T-helper 17 cell (primary cell): ENCODE measurements around the gene LIFR. TPM values are rescaled to one million over a fixed set of nuclear protein-coding genes. Genes with fewer than 3 reads are reported as not detected.

Source experiments
- ATAC-seq: fragments of 150-1000 bp; cut with Tn5 transposase; 2 replicates; pipeline ENCODE4 v1.10.0; 2021; ENCODE audit warnings: mild to moderate bottlenecking, moderate library complexity
- DNase-seq, 3 donors: peaks; one replicate each; pipeline versions ENCODE4 v3.0.0 to v3.0.0-alpha.2; 2020 to 2021
- H3K9me3 ChIP-seq: one replicate; pipeline ENCODE4 v1.7.0; 2013; ENCODE audit warnings: low read length, mild to moderate bottlenecking; ENCODE audit not compliant: control insufficient read depth, poor library complexity, severe bottlenecking
- H3K27ac Mint-ChIP-seq: one replicate; pipeline ENCODE4 v1.8.0; 2022; ENCODE audit warnings: mild to moderate bottlenecking, moderate library complexity, mixed read lengths
- H3K27me3 Mint-ChIP-seq: one replicate; pipeline ENCODE4 v1.8.0; 2022; ENCODE audit warnings: mixed read lengths
- H3K36me3 Mint-ChIP-seq: one replicate; pipeline ENCODE4 v1.8.0; 2022; ENCODE audit warnings: low read depth, mixed read lengths
- H3K4me1 Mint-ChIP-seq: one replicate; pipeline ENCODE4 v1.8.0; 2022; ENCODE audit warnings: mild to moderate bottlenecking, mixed read lengths
- H3K4me3 Mint-ChIP-seq: one replicate; pipeline ENCODE4 v1.8.0; 2022; ENCODE audit warnings: mild to moderate bottlenecking, moderate library complexity, mixed read lengths
- total RNA-seq, 4 donors: library from RNA in 2 of 4; stranded (reverse) in 2 of 4; gene quantifications; one replicate each; pipeline ENCODE4 v1.2.3 and lab custom pipeline; 2022 to 2026

Gene LIFR
- total RNA-seq, 2 donors from 2014 or later, result 0.27 TPM; not detected in 1

DNA sequence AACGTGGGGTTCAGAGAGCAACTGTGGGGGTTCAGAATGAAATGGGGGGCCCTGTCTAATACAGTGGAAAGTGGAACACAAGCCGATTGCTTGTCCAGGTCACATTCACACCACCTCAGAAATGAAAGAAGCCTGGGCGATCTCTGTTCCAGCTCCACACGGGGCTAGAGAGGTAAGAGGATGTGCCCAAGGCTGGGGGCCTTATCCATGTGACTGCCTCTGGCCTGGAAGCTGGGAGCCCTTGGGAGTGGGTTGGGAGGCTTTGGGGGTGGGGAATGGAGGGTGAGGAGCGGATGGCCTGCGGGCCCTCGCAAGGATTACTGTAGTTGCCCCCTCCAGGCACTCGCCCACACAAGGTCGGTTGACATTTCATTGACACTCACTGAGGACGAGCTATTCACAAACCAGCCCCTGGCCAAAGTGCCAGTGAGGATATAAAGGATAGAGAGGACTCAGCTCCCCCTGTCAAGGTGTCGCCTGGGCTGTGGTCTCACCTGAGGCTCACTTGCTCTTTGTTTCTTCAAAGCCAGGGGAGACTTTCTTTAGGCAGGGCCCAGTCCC, 86.7 kb downstream of the LIFR start:
- H3K27ac Mint-ChIP-seq, result no peak overlapping the region
- H3K4me3 Mint-ChIP-seq, result no peak overlapping the region

DNA sequence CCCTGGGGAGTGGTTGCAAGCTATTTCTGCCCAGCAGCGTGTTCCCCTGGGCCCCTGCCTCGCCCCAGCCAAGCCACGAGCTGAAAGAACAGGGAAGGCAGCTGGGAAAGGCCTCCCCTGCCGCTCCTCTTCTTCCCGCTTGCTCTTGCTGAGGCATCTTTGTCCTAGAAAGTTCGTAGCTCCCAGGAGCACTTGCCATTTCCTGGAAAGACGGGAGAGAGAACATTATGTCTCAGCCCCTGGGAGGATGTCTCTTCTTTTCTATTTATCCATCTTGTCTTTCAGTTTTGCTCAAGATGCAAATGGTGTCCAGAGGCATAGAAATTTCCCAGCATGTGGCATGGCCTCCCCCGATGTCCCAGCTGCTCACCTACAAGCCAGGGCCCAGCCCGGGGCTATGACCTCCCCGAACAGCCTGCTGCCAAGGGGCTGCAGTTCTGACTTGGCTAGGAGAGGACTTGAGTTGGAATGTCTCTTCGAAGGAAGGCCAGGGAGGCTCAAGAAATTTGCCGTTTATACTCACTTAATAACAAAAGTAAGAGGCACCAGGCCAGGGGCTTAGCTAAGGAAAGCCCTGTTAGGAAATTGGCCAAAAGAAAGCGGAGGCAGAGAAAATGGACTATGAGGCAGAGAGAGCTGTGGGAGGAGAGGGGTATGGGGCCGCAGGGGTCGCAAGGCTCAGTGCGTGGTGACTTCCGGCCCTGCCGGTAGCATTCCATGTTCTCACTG, 87.3 kb downstream of the LIFR start:
- H3K4me1 Mint-ChIP-seq, result no peaks in the 10 kb centered on the region
- H3K9me3 ChIP-seq, result no peaks in the 10 kb centered on the region
- no peak overlapping the region for H3K27ac Mint-ChIP-seq
- DNase-seq (no peak), ATAC-seq (no peak)
- peaks cover 32% of the 10 kb centered on the region for H3K27me3 Mint-ChIP-seq
- no peak overlapping the region for H3K4me3 Mint-ChIP-seq
- H3K36me3 Mint-ChIP-seq, result no peaks in the 10 kb centered on the region

More for the DNA sequence above, 86.7 kb downstream of the LIFR start:
- H3K27me3 Mint-ChIP-seq, result peaks cover 35% of the 10 kb centered on the region
- no peak for ATAC-seq
- DNase-seq, result no peak
- no peaks in the 10 kb centered on the region for H3K4me1 Mint-ChIP-seq
- H3K9me3 ChIP-seq, result no peaks in the 10 kb centered on the region
- no peaks in the 10 kb centered on the region for H3K36me3 Mint-ChIP-seq

DNA sequence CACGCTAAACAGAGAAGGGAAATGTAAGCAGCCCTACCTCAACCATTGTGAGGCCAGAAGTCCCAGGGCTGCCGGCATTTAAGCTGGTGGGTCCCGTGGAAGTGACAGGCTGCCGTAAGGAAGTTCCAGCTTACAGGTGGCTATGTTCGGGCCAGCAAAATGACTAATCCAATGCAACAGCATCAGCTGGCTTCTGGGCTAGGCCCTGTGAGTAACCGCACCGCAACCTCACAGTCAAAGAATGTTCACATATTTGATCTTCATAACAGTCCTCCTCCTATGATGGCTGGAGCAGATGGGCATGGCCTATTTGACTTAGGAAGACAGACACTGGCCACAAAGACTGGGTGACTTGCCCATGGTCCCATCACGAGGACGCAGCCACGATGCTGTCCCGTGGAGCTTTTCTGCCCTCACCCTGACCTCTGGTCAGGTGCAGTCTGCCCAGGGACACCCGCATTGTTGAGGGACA, 88.2 kb downstream of the LIFR start:
- Mint-ChIP-seq H3K36me3 (no peaks in the 10 kb centered on the region), H3K27me3 (peaks cover 27% of the 10 kb centered on the region), H3K4me3 (no peak overlapping the region), H3K27ac (no peak overlapping the region), H3K4me1 (no peaks in the 10 kb centered on the region)
- H3K9me3 ChIP-seq, result no peaks in the 10 kb centered on the region
- DNase-seq (no peak), ATAC-seq (no peak)

DNA sequence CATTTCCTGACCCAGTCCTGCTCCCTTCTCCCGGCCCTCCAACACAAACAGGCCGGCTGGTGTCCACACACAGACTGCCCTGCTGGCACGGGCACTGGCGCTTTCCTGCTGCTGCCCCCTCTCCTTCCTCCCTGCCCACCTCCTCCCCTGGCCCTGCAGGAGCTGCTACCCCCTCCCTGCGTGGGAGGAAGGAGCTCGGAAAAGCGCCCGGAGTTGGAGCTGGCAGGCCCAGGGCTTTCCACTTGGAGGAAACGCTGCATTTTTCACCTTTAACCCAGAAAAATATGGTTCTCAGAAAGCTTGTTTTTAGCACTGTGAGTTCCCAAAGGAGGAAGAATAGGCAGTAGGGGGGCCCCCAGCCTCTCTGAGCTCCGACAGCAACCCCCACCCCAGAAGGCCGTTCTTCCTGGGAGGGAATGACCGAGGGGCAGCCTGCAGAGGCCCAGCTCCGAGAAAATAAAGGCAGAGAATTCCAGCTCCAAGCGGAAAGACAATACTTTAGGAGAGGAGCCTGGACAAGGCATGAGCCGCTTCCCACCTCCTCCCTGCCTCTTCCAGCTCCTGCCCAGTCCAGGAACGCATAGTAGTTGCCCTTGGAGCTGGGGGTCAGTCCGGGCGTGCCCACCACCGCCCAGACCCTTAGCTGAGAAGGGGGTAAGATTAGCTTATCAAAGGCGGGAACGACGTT, 88.9 kb downstream of the LIFR start:
- Mint-ChIP-seq H3K4me1 (no peaks in the 10 kb centered on the region), H3K27me3 (peaks cover 30% of the 10 kb centered on the region)

DNA sequence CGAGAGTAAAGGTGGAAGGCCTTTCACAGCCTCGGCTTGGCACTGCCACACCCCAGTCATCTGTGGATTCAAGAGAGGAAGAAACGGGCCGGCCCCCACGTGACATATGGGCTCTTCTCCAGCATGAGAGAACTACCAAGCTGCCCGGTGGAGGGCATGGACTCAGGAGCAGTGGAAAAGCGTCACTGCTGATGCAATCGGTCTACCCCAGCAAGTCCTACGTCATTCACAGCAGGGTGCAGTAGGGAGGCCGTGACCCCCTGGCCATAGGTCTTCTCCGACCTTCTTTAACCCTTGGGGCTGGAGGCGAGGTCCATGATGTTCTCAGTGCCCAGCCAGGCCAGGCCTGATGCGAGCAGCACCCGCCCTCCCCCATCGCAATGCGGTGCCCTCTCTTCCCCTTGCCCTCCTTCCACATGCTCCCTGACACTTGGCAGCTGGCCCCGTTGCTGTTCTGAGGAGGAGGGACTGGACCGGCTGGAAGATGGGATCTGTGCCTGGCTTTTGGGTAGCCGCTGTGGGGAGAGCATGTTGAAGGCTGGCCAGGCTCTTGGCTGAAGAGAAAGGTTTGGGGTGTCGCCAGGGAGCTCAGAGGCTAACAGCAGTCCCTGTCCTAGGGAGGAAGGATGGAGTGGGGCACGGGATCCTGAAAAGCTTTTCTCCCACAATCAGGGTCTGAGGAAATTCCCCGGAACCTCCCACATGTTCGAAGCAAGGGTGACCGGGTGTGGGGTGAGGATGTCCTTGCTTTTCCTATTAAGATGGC, 89.8 kb downstream of the LIFR start:
- Mint-ChIP-seq H3K27ac (no peak overlapping the region), H3K4me3 (no peak overlapping the region), H3K27me3 (peaks cover 27% of the 10 kb centered on the region), H3K36me3 (peaks cover 2% of the 10 kb centered on the region), H3K4me1 (no peaks in the 10 kb centered on the region)
- no peaks in the 10 kb centered on the region for H3K9me3 ChIP-seq
- ATAC-seq, result no peak
- no peak for DNase-seq

More for the DNA sequence above, 88.9 kb downstream of the LIFR start:
- no peaks in the 10 kb centered on the region for H3K9me3 ChIP-seq
- Mint-ChIP-seq H3K27ac (no peak overlapping the region), H3K4me3 (no peak overlapping the region), H3K36me3 (no peaks in the 10 kb centered on the region)
- DNase-seq, result no peak
- no peak for ATAC-seq

DNA sequence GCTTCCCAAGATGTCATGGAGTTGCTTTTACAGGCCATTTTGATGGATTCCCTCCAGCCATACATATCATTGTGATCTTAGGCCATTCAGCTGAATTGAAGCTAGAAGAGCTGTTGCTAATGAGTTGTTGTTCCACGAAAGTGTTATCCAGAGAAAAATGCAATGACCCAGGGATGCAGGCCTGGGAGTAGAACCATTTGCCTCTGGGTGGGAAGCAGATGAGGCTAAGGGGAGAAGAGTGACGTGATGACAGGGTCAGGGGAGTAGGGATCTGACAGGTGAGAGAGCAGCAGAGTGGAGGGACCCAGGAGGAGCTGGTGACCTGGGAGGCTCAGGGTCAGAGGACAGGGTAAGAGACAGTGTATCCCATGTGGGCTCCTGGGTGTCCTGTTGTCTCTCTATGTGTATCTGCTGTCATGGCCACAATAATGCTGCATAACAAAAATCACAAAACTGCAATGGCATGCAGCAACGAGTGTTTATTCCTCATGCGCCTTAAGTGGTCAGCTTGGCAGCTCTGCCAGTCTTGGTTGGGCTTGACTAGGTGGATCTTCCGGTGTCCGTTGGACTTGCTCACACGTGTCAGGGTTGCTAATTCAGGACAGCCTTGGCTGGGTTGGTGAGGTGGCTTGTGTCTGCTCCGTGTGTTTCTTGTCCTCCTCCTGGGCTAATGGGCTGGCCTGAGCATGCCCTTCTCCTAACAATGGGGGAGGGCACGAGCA, 90.6 kb downstream of the LIFR start:
- no peaks in the 10 kb centered on the region for H3K9me3 ChIP-seq
- H3K27me3 Mint-ChIP-seq, result peaks cover 25% of the 10 kb centered on the region

DNA sequence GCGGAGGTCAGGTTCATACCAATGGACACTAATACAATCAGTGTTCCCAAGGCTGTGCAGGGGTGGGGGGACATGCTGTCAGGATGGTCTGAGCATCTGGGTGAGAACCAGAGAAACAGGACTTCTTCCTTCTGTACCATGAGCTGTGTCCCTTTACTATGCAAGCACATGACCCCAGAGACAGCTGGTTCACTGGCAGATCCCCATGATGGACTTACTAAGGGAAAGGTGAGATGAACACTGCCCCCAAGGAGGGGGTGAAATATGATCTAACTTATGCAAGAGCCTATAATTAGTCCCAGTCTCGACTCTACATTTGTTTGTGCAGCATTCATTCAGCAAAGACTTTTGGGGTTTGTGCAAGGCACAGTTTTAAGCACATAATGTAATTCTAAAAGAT, 91.4 kb downstream of the LIFR start:
- no peak overlapping the region for H3K27ac Mint-ChIP-seq
- DNase-seq (no peak), ATAC-seq (no peak)
- no peak overlapping the region for H3K4me3 Mint-ChIP-seq
- H3K4me1 Mint-ChIP-seq, result no peaks in the 10 kb centered on the region
- H3K9me3 ChIP-seq, result no peaks in the 10 kb centered on the region
- H3K36me3 Mint-ChIP-seq, result peaks cover 2% of the 10 kb centered on the region
- peaks cover 30% of the 10 kb centered on the region for H3K27me3 Mint-ChIP-seq

More for the DNA sequence above, 90.6 kb downstream of the LIFR start:
- no peak overlapping the region for H3K4me3 Mint-ChIP-seq
- H3K27ac Mint-ChIP-seq, result no peak overlapping the region
- ATAC-seq (no peak), DNase-seq (no peak)
- peaks cover 2% of the 10 kb centered on the region for H3K36me3 Mint-ChIP-seq
- H3K4me1 Mint-ChIP-seq, result no peaks in the 10 kb centered on the region

DNA sequence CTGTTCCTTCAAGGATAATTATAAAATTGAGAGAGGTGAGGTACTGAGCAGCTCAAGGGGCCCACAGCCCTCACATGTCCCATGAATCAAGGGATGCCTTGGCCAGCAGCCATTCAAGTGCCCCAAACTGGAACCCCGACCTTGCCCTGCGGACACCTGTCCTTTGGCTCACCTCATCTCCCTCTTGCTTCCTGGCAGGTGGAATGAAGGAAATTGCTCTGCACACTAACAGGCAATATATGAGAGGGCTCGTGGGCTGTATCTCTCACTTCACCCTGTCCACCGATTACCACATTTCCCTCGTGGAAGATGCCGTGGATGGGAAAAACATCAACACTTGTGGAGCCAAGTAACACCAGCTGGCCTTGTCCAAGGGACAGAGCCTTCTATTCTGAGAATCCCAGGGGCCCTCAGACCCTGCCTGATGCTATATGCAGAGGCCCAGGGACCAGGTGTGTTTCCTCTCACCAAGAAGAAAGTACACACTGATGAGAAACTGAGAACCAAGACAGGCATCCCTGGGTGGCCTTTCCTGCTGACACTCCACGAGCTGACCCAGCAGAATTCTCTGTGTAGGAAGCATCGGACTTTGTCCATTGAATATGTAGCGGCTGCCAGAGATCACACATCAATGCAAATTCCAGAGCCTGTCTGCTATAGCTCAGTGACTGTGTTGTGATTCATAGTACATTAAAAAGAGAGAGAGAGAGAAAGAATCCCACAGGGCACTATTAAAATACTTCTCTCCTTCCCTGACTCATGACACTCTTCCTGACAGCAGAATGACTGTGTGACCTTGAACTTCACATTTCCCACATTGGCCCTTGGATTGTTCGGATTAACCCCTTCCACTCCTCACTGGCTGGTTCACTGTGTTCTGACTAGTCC, 92.6 kb downstream of the LIFR start:
- H3K4me1 Mint-ChIP-seq, result no peaks in the 10 kb centered on the region

DNA sequence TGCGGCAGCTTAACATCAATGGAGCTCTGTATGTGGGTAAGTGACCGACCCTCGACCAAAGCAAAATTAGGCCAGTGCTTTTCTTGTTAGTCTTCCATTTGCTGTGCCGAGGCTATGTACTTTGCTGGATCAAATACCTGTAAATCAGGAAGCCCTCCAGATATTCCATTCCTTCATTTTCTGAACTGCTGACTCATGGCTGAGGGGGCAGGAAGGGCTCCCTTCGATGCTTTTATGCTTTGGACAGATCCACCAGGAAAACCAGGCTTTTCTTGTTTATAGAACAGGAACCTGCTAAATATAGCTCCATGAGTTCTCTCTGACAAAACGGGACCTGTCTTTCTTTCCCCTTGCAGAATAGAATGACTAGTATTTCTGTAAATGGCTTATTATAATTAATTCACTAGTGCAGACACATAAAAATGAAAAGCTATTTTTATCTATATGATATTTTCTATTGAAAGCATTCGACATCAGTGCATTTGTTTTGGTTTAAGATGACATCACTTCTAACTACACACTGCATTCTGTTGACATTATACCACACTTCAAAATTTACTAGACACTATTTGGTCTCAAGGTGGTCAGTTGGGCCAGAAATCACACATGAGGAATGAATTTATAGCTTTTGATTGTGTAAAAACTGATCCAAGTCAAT, 93.3 kb downstream of the LIFR start:
- no peaks in the 10 kb centered on the region for H3K9me3 ChIP-seq
- H3K4me3 Mint-ChIP-seq, result no peak overlapping the region
- no peaks in the 10 kb centered on the region for H3K4me1 Mint-ChIP-seq
- ATAC-seq, result no peak
- DNase-seq, result no peak
- H3K27me3 Mint-ChIP-seq, result peaks cover 16% of the 10 kb centered on the region
- peaks cover 6% of the 10 kb centered on the region for H3K36me3 Mint-ChIP-seq
- no peak overlapping the region for H3K27ac Mint-ChIP-seq

More for the DNA sequence above, 92.6 kb downstream of the LIFR start:
- DNase-seq, result no peak
- peaks cover 23% of the 10 kb centered on the region for H3K27me3 Mint-ChIP-seq
- ATAC-seq, result no peak
- H3K9me3 ChIP-seq, result no peaks in the 10 kb centered on the region
- peaks cover 6% of the 10 kb centered on the region for H3K36me3 Mint-ChIP-seq
- no peak overlapping the region for H3K4me3 Mint-ChIP-seq
- H3K27ac Mint-ChIP-seq, result no peak overlapping the region

DNA sequence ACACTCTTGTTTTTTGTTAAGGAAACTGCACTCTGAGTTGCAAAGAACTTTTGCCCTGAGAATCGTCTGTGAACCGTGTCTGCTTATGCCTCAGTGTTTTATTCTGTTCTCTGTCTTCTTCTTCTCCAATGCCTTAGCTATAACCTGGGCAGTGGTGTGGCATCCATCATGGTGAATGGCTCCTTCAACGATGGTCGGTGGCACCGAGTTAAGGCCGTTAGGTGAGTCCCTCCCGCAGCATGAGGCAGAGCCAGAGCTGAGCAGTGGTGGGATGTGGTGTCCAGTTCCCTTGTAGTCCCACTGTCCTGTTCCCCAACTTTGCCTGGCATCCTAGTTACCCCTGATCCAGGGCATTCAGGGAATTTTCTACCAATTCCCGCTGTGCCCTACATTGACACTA, 98.3 kb downstream of the LIFR start:
- H3K27me3 Mint-ChIP-seq, result peaks cover 37% of the 10 kb centered on the region
- no peak for ATAC-seq
- H3K4me1 Mint-ChIP-seq, result peaks cover 12% of the 10 kb centered on the region
- no peak overlapping the region for H3K4me3 Mint-ChIP-seq
- DNase-seq, result no peak
- H3K36me3 Mint-ChIP-seq, result peaks cover 6% of the 10 kb centered on the region
- no peak overlapping the region for H3K27ac Mint-ChIP-seq
- H3K9me3 ChIP-seq, result no peaks in the 10 kb centered on the region

DNA sequence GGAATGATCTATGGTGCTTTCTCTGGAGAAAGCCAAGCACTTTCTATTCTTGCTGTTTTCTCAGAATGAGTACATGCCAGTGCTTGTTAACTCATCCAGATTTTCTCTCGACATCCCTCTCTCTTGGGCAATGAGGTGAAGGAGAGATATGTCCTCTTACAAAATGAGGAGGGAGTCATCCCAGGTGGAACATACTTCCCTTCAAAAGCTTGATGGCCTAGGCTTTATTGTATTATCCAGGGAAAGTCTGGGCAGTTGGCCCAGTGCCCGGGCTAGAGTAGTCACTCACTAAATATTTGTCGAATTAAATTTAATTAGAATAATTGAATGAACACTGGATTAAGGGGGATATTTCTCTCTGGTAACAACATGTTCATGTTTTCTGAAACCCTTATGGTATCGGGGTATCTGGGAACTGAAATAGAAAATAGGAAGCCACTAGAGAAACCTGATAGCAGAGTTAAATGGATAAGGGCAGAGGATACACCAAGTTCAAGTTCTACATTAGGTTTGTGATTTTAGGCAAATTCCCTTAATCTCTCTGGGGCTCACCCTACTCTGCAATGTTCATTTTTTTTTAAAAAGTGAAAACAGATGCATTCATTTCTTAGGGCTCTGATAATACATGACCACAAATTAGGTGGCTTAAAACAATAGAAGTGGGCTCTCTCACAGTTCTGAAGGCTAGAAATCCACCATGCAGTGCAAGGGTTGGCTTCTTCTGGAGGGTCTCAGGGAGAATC, 99.6 kb downstream of the LIFR start:
- H3K9me3 ChIP-seq, result no peaks in the 10 kb centered on the region
- Mint-ChIP-seq H3K27ac (no peak overlapping the region), H3K4me1 (peaks cover 17% of the 10 kb centered on the region), H3K36me3 (peaks cover 3% of the 10 kb centered on the region), H3K27me3 (peaks cover 26% of the 10 kb centered on the region), H3K4me3 (no peak overlapping the region)
- no peak for ATAC-seq
- DNase-seq, result no peak
